Neural crest cell (in vitro differentiated cells): Measurements from ENCODE around the gene SERINC3. TPM values are rescaled to one million over a fixed set of nuclear protein-coding genes. Genes with fewer than 3 reads are reported as not detected.

ENCODE experiments used
- DNase-seq: peaks from one replicate; pipeline ENCODE4 v3.0.0; 2021; ENCODE audit warnings: low read depth, mixed read lengths, low spot score
- H3K27ac Mint-ChIP-seq: one replicate; pipeline ENCODE4 v1.8.0; 2021; ENCODE audit warnings: mild to moderate bottlenecking, mixed read lengths; ENCODE audit not compliant: unreplicated experiment
- H3K27me3 Mint-ChIP-seq: 2 replicates; pipeline ENCODE4 v1.8.0; 2021; ENCODE audit warnings: low read depth, mild to moderate bottlenecking, mixed read lengths
- H3K36me3 Mint-ChIP-seq: 2 replicates; pipeline ENCODE4 v1.8.0; 2021; ENCODE audit warnings: low read depth, mild to moderate bottlenecking, mixed read lengths
- H3K4me1 Mint-ChIP-seq: 2 replicates; pipeline ENCODE4 v1.8.0; 2021; ENCODE audit warnings: mixed read lengths
- H3K4me3 Mint-ChIP-seq: one replicate; pipeline ENCODE4 v1.8.0; 2021; ENCODE audit warnings: mild to moderate bottlenecking, mixed read lengths
- H3K9me3 Mint-ChIP-seq: 2 replicates; pipeline ENCODE4 v1.8.0; 2021; ENCODE audit warnings: mixed read lengths
- total RNA-seq: library from RNA; stranded (reverse); gene quantifications from 2 replicates; pipeline ENCODE4 v1.2.1, GENCODE V29; 2021
- TF ChIP-seq, protein P1 (sequence below): fragments of 200-600 bp; sonication (generic); conservative IDR thresholded peaks from 2 replicates; pipeline ENCODE4 v1.5.0; 2021; ENCODE audit warnings: antibody characterized with exemption, mild to moderate bottlenecking

SERINC3 gene
- total RNA-seq, 1 donor from 2014 or later: 32.4 TPM

DNA sequence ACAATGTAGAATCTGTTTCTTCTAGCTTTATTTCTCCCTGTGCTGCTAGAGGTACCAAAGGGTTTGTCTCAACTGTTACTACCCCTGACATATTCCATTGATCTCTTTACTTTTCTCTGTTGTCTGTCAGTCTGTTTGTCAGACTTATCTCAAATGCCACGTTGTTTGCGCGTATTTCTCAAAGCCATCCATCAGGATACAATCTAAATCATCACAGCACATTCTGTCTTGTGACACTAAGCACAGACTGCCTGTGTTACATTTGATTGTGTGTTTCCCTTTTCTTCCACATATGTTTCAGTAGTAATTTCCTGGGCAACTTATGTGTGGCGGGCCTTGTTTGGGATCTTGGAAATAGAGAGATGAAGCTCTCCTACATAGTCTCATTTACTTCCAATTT, 30.2 kb upstream of the SERINC3 start:
- no peak for DNase-seq
- no peaks in the 10 kb centered on the region for H3K9me3 Mint-ChIP-seq
- no peak overlapping the region for H3K4me3 Mint-ChIP-seq
- H3K27me3 Mint-ChIP-seq: no peaks in the 10 kb centered on the region
- no peaks in the 10 kb centered on the region for H3K36me3 Mint-ChIP-seq
- TF ChIP-seq, protein P1, sequence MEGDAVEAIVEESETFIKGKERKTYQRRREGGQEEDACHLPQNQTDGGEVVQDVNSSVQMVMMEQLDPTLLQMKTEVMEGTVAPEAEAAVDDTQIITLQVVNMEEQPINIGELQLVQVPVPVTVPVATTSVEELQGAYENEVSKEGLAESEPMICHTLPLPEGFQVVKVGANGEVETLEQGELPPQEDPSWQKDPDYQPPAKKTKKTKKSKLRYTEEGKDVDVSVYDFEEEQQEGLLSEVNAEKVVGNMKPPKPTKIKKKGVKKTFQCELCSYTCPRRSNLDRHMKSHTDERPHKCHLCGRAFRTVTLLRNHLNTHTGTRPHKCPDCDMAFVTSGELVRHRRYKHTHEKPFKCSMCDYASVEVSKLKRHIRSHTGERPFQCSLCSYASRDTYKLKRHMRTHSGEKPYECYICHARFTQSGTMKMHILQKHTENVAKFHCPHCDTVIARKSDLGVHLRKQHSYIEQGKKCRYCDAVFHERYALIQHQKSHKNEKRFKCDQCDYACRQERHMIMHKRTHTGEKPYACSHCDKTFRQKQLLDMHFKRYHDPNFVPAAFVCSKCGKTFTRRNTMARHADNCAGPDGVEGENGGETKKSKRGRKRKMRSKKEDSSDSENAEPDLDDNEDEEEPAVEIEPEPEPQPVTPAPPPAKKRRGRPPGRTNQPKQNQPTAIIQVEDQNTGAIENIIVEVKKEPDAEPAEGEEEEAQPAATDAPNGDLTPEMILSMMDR: no peak
- peak overlapping the region; percentile 16 for H3K27ac Mint-ChIP-seq
- peaks cover 3% of the 10 kb centered on the region for H3K4me1 Mint-ChIP-seq

GRCh38 chr20:44549123-44549522, 27.3 kb upstream of the SERINC3 start:
- no peaks in the 10 kb centered on the region for H3K9me3 Mint-ChIP-seq
- no peak for DNase-seq
- TF ChIP-seq, protein P1: no peak
- no peaks in the 10 kb centered on the region for H3K27me3 Mint-ChIP-seq
- peaks cover 3% of the 10 kb centered on the region for H3K4me1 Mint-ChIP-seq
- H3K27ac Mint-ChIP-seq: no peak overlapping the region
- H3K4me3 Mint-ChIP-seq: no peak overlapping the region
- H3K36me3 Mint-ChIP-seq: no peaks in the 10 kb centered on the region

- H3K4me3 Mint-ChIP-seq: no peak overlapping the region
Observed at GRCh38 chr20:44547419-44547818, 25.5 kb upstream of the SERINC3 start.

DNA sequence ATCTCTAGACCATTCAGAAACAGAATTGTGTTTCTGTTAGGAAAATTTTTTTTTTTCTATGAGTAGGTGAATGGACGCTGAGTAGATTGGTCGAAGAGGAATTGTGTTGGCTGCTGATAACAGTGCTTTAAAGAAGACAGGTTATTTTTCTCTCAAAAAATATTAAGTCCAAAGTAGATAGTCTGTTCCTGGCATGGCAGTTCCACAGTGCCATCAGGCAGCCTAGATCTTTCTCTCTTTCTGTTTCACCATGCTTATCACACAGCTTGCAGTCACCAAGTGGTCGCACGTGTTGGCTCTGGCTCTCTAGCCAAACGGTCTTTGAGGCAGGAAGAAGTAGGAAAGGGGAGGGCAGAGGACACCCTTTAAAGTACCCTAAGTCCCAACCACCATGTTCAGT, 22.4 kb upstream of the SERINC3 start:
- Mint-ChIP-seq H3K27me3 (no peaks in the 10 kb centered on the region), H3K4me3 (no peak overlapping the region), H3K27ac (no peak overlapping the region), H3K36me3 (no peaks in the 10 kb centered on the region), H3K9me3 (no peaks in the 10 kb centered on the region), H3K4me1 (peaks cover 3% of the 10 kb centered on the region)
- TF ChIP-seq, protein P1: no peak
- no peak for DNase-seq

More at GRCh38 chr20:44547419-44547818, 25.5 kb upstream of the SERINC3 start:
- Mint-ChIP-seq H3K9me3 (no peaks in the 10 kb centered on the region), H3K36me3 (no peaks in the 10 kb centered on the region), H3K27ac (no peak overlapping the region), H3K27me3 (no peaks in the 10 kb centered on the region), H3K4me1 (peaks cover 3% of the 10 kb centered on the region)
- TF ChIP-seq, protein P1: no peak
- no peak for DNase-seq

GRCh38 chr20:44543358-44543757, 21.5 kb upstream of the SERINC3 start:
- Mint-ChIP-seq H3K27ac (no peak overlapping the region), H3K4me3 (no peak overlapping the region), H3K4me1 (peaks cover under 1% of the 10 kb centered on the region), H3K9me3 (no peaks in the 10 kb centered on the region), H3K36me3 (no peaks in the 10 kb centered on the region), H3K27me3 (no peaks in the 10 kb centered on the region)
- DNase-seq: no peak
- TF ChIP-seq, protein P1: no peak

DNA sequence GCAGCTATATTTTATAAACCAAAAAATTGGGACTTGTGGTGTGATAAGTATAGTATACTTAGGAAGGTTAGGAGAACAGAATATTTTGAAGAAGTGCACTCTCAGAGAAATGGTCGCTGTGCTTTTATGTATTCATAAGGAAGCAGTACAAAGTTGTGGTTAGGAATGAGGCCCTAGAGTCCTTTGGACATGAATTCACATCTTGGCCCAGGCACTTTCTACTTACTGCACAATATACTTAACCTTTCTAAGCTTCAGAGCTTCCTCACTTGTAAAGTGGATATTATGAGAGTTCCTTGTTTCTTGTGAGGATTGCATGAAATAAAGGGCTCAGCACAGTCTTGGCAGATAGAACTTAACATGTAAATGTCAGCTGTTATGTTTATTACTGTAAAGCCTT, 21.0 kb upstream of the SERINC3 start:
- Mint-ChIP-seq H3K27ac (no peak overlapping the region), H3K36me3 (no peaks in the 10 kb centered on the region)
- TF ChIP-seq, protein P1: no peak

More for the DNA sequence above, 21.0 kb upstream of the SERINC3 start:
- Mint-ChIP-seq H3K4me1 (no peaks in the 10 kb centered on the region), H3K27me3 (no peaks in the 10 kb centered on the region), H3K9me3 (no peaks in the 10 kb centered on the region), H3K4me3 (no peak overlapping the region)
- no peak for DNase-seq
